Measurements from ENCODE around the gene COL6A2. TPM values are rescaled to one million over a fixed set of nuclear protein-coding genes. Genes with fewer than 3 reads are reported as not detected.

The COL6A2 gene
- total RNA-seq, 1 experiment from 2014 or later: 129 TPM

DNA sequence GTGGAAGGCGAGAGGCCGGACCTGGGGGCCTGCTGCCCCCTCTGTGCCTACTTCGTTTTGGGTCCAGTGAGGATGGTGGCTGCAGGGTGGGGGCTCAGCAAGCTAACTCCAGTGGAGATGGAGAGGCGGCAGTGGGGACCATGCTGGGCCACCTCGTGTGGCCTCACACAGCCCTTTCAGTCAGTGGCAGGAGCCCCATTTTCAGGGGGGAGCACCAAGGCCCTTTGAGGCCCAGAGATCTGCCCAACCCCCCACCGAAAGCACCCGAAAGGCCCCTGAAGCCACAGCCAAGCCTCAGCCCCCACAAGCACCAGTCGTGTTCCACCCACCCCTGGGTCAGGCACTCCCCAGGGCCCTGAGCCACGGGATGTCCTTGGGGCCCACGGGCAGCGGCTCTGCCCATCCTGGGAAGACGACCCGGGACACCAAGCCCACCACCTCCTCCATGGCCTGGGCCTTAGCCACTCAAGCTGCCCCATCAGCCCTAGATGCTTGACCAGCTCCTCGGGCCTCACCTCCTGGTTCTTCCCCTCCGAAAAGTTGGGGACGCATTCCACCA, 57.1 kb downstream of the COL6A2 start:
- no peaks in the 10 kb centered on the region for H3K79me1 ChIP-seq (ENCODE audit: insufficient read depth, low read depth, low read length, poor library complexity, severe bottlenecking)
- H4K20me1 ChIP-seq (ENCODE audit: control insufficient read depth, insufficient read depth, insufficient read length): no peaks in the 10 kb centered on the region
- no peak overlapping the region for H3K18ac ChIP-seq (ENCODE audit: insufficient read length, low read depth, low read length)
- no peak overlapping the region for H3K4me2 ChIP-seq (ENCODE audit: insufficient read depth, insufficient read length, low read length)
- no peak overlapping the region for H3T11ph ChIP-seq (ENCODE audit: low read length)
- no peak overlapping the region for H3K27ac ChIP-seq (ENCODE audit: insufficient read length, low read depth, low read length)
- no peak overlapping the region for H2AK5ac ChIP-seq (ENCODE audit: insufficient read length, low read length)
- H4K91ac ChIP-seq (ENCODE audit: insufficient read length, low read depth, low read length): no peak overlapping the region
- Mint-ChIP-seq H3K27ac (no peak overlapping the region), H3K9me3 (peaks cover under 1% of the 10 kb centered on the region in 2 experiments; a peak in 2 of 5 replicates), H3K4me1 (peaks cover 6 to 11% of the 10 kb centered on the region in 2 experiments), H3K36me3 (ENCODE audit: insufficient read depth in 1 of 3, low read depth in 3 of 3) (peaks cover 2 to 5% (median 3%) of the 10 kb centered on the region in 3 experiments; a peak in 4 of 7 replicates), H3K4me3 (no peak overlapping the region), H3K27me3 (ENCODE audit: low read depth) (no peaks in the 10 kb centered on the region)
- no peaks in the 10 kb centered on the region for H3K9me3 ChIP-seq (ENCODE audit: control insufficient read depth, low read depth, low read length)
- no peaks in the 10 kb centered on the region; the same call in 1 of the 2 replicates for H3K4me1 ChIP-seq (ENCODE audit: insufficient read depth, low read length)
- no peak overlapping the region for H2BK120ac ChIP-seq (ENCODE audit: low read depth, low read length, poor library complexity, severe bottlenecking)
- H3K27me3 ChIP-seq (ENCODE audit: insufficient read depth, low read length): no peaks in the 10 kb centered on the region
- no peak overlapping the region for H4K5ac ChIP-seq (ENCODE audit: insufficient read length, low read depth, low read length)
- H3K56ac ChIP-seq (ENCODE audit: insufficient read length, low read depth, low read length): no peak overlapping the region
- no peak overlapping the region for H3K14ac ChIP-seq (ENCODE audit: insufficient read depth, low read length)
- H2BK5ac ChIP-seq (ENCODE audit: insufficient read length, low read length): no peak overlapping the region
- H3K23me2 ChIP-seq (ENCODE audit: insufficient read length, low read depth, low read length, poor library complexity, severe bottlenecking): no peaks in the 10 kb centered on the region
- peak; percentile 24 for DNase-seq
- WGBS (ENCODE audit: extremely low coverage, insufficient read length, low lambda C conversion rate): no CpG with 5 or more reads among the region's 16 CpGs
- no peak overlapping the region for H2AFZ ChIP-seq (ENCODE audit: low read length)
- no peak overlapping the region for H2BK20ac ChIP-seq (ENCODE audit: low read depth, low read length, poor library complexity, severe bottlenecking)
- H2BK12ac ChIP-seq (ENCODE audit: insufficient read length, low read depth, low read length): no peak overlapping the region
- H3K4ac ChIP-seq (ENCODE audit: low read depth, low read length): no peak overlapping the region
- TF ChIP-seq, protein P1, sequence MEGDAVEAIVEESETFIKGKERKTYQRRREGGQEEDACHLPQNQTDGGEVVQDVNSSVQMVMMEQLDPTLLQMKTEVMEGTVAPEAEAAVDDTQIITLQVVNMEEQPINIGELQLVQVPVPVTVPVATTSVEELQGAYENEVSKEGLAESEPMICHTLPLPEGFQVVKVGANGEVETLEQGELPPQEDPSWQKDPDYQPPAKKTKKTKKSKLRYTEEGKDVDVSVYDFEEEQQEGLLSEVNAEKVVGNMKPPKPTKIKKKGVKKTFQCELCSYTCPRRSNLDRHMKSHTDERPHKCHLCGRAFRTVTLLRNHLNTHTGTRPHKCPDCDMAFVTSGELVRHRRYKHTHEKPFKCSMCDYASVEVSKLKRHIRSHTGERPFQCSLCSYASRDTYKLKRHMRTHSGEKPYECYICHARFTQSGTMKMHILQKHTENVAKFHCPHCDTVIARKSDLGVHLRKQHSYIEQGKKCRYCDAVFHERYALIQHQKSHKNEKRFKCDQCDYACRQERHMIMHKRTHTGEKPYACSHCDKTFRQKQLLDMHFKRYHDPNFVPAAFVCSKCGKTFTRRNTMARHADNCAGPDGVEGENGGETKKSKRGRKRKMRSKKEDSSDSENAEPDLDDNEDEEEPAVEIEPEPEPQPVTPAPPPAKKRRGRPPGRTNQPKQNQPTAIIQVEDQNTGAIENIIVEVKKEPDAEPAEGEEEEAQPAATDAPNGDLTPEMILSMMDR (conservative IDR thresholded peaks at IDR 0.05): no peak
- no peak overlapping the region for H4K8ac ChIP-seq (replicated peaks; ENCODE audit: insufficient read length, low read depth, low read length)
- no peak overlapping the region for H2BK15ac ChIP-seq (ENCODE audit: low read depth, low read length)
- H3K79me2 ChIP-seq (ENCODE audit: insufficient read depth, low read length): no peaks in the 10 kb centered on the region
- no peak overlapping the region for H3K9ac ChIP-seq (ENCODE audit: extremely low read depth, insufficient read length, low read length)
- H3K23ac ChIP-seq (ENCODE audit: insufficient read length, low read depth, low read length): no peak overlapping the region

Data from H9 (cell line).